SKM-1 (cell line): ENCODE results near the gene IFIH1.

Source experiments
- DNase-seq: peaks from one replicate; lab custom pipeline; 2025; ENCODE audit not compliant: unreplicated experiment; lab: John Stamatoyannopoulos, UW

The IFIH1 gene

DNA sequence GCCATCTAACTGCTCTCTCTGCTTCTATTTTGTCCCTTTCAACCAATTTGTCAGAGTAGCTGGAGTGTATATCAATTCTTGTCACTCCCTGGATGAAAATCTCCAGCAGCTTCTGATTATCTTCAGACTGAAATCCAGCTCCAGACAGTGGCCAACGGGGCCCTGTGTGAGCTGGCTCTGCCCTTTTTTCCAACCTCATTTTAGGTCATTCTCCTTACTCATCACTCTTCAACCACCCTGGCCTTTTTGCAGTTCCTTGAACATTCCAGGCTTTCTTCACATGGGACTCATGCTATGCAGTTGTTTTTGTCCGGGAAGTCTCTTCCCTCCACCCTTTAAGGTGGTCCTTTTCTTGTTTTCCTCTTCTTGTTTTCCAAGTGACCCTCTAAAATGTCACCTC, 59.8 kb downstream of the IFIH1 start:
- no peak for DNase-seq

DNA sequence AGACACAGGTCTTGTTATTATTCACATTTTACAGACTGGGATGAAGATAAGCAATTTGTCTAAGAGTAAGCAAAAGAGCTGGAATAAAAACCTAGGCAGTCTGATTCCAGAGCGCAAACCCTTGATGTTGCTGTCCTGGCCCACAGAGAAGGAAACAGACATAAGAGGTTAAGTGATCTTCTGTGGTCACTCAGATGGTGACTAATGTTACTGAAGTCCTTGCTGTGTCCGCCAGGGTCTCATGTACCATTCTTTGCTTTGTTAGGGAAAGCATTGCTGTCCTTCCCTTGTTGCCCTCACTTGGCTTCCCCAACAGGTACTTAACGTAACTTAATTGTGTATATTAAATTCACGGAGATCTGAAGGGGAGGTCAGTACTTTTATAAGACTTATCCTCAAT, 60.3 kb downstream of the IFIH1 start:
- DNase-seq = no peak

GRCh38 chr2:162257425-162257824, 61.1 kb downstream of the IFIH1 start:
- no peak for DNase-seq

DNA sequence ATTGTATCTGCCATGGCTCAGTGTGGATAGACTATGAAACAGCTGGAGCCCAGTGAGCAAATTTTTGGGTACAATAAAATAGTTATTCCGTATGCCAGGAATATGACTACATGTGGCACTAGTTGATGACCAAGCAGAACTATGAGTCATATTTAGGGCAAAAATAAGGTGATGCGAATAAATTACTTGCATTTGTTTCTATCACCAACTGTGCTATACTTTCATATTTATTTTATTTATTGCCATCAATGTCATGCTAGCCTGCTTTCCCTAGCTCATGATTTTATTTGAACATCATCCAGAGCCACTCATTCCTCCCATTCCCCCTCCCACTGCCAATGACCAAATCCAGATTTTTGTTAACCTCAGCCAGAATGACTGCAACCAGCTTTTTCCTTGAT, 61.9 kb downstream of the IFIH1 start:
- no peak for DNase-seq

- DNase-seq = no peak
Measured at GRCh38 chr2:162254236-162254871, 64.1 kb downstream of the IFIH1 start.

DNA sequence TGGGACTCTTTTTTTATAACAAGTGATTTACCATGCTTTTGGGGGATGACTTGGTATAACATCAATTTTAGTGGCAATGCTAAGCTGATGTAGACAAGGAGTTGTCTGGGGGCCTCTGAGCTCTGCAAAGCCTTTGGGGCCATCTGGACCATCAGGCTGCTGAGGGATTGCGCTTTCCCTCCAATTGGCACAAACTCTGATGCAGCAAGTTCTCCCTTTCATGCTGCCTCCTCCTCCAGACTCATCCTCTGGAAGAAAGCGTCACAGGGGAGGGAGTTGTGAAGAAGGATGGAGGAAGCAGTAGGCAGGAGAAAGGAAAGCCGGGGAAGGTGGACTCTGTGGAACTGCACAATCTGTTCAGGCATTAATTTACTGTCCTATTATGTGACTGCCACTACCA, 65.0 kb downstream of the IFIH1 start:
- no peak for DNase-seq

- no peak for DNase-seq
Measured at GRCh38 chr2:162252153-162252552, 66.3 kb downstream of the IFIH1 start.

DNA sequence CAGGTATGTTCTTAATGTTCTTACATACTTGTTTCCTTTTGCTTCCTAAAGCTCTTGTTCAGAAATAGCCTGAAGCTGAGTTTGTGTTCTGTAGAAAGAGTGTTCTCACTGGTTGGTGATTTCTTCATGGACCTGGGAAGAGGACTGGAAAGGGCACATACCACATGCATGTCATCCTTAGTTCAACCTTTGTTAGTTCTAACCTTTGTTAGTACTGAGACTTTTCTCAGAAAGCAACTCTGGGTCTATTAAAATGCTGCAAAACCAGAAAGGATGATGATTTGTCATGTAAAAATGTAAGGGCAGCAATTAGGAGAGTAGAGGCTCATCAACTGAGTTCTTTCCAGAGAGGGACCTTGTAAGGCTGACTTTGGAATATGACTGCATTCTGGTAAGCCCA, 72.7 kb downstream of the IFIH1 start:
- DNase-seq = no peak

DNA sequence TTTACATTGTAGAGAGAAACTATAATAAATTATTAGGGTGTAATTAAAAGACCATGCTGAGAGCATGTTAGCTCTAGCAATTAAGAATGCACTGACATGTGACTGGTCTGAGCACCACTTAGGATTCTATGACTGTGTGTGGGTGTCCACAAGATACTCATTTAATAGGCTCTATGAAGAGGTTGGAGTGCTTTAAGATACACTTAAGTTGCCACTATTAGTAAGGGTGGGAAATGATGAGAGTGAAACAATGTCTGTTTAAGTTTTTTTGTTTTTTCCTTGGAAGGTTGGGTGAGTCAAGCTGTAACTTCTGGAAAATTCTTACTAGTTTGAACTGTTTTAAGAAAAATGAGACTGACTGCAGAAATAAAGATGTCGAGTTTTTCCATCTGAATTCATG, 73.4 kb downstream of the IFIH1 start:
- no peak for DNase-seq

- no peak for DNase-seq
Measured at GRCh38 chr2:162244541-162245031, 73.9 kb downstream of the IFIH1 start.

DNA sequence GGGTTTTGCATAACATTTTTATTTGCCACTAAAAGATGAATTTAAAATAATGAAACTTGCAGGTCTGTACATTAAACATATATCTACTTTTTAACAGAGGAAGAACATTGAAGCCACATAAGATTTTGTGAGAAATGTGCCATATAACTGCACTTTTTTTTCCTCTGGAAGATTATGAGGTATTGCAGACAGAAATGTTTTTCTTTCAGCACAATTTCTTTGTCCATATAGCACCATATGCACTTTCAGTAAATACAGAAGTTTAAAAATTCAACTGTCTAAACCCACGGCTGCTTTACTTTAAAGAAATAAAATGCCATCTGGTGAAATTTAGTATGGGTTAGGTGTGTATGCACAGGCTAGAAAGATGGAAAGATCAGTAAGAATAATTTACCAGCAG, 74.8 kb downstream of the IFIH1 start:
- DNase-seq = no peak

- DNase-seq = no peak
Measured at GRCh38 chr2:162243294-162243693, 75.2 kb downstream of the IFIH1 start, which contains the start of gene FAP. Gene FAP, minus strand, starts transcription at chr2:162243445. Its CDS starts 118 bp downstream, at chr2:162243327.

DNA sequence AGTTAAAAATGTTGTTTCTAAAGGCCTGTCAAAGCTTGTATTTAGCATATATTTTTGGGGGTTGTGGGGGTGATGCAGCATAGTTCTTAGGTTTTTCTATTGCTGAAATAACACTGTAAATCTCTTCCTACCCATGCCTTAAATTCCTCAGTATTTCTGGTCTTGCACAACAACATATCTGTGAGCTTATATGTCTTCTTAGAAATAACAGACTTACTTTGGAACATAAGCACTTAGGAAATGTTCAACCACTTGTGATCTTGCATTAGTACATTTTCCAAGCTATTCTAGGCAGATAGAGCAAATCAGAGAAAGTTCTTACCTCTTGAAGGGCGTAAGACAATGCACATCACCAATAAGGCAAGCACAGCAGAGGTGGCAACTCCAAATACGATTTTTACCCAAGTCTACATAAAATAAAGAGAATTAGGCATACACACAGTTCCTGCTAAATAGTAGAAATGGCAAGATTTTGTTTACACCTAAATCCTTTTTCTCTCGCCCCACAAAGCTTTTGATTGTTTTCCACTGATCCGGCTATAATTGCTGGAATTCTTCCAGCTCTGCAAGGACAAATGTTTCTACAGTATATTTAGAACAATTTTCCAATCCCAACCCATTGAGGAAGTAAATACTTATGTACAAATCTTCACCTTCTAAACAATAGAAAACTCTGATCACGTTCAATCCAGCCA, 75.8 kb downstream of the IFIH1 start:
- no peak for DNase-seq

DNA sequence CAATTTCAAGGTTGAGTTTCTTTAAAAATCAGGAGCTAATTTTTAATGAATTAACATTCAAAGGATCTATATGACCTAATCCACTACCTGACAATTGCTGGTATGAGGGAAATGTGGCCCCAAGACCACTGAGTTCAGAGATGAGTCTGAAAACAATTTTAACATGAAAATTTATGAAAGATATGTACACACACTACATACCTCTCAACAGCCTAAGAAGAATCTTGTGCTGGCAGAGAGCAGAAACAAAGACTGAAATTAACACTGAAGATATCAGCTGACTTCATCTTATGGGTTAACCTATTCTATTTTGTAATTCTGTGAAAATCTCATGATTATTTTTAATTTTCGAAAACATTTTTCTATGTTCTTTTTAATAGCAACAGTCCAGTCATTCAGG, 76.9 kb downstream of the IFIH1 start:
- DNase-seq = no peak

DNA sequence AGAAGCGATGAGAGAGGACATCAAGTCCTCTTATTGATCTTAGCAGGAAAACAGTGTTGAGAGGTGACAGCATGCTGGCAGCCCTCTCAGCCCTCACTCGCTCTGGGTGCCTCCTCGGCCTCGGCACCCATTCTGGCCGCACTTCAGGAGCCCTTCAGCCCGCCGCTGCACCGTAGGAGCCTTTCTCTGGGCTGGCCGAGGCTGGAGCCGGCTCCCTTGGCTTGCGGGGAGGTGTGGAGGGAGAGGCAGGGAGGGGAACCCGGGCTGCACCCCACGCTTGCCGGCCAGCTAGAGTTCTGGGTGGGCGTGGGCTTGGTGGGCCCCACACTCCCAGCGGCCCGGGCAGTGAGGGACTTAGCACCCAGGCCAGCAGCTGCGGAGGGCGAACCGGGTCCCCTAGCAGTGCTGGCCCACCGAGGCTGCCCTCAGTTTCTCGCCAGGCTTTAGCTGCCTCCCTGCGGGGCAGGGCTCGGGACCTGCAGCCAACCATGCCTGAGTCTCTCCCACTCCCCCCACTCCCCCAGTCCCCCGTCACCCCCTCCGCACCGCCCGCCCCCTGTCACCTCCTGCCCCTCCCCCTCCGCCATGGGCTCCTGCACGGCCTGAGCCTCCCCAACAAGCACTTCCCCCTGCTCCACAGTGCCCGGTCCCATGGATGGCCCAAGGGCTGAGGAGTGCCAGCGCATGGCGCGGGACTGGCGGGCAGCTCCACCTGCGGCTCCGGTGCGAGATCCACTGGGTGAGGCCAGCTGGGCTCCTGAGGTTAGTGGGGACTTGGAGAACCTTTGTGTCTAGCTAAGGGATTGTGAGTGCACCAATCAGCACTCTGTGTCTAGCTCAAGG, 83.6 kb downstream of the IFIH1 start:
- DNase-seq = no peak

DNA sequence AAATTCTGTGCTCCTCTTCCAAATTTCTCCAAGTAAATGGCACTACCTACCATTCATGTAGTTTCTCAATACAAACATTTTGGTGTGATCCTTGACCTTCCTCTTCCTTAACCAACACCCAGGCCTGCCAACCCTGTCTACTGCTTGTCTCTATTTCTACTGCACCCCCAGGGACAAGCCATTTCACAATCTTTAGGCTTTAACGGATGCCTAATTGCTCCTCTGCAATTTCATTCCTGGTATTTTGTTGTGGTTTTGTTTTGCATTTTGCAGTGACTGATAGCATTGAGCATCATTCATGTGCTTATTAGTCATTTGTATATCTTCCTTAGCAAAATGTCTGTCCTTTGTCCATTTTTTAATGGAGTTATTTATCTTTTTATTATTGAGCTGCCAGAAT, 85.3 kb downstream of the IFIH1 start:
- peak; percentile 15 for DNase-seq

- DNase-seq = no peak
Measured at GRCh38 chr2:162232671-162233070, 85.8 kb downstream of the IFIH1 start.

DNA sequence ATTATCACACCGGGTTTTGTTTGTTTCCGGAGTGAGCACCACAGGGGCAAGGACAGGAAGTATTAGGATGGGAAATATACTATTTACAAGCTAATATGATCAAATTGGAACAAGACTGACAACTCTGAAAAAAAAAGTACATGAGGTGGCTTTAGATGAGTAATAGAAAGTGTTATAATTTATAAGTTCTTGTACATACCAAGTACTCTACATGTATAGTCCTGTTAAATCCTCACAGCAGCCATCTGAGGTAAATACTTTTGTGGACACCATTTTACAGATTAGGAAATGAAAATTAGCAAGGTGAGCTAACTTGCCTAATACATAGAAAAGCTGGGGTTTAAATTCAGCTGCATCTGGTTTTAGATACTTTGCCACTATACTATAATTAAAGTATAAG, 86.5 kb downstream of the IFIH1 start:
- no peak for DNase-seq

DNA sequence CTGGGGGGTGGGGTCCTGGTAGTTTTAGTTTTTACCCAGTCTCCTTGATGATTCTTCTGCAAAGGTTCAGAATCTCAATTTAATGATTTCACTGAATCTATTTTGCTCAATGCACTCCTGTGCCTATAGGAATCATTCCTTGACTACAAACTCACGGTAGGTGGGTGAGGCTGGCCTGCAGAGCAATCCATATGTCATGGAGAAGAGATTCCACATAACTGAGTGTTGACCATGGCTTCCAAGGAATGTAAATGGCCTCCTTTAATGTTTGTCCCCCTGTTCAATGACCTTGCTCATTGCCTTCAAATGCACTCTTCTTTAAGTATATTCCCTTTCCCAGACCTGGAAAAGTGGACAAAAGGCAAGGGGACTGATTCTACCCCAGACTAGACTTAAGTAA, 87.7 kb downstream of the IFIH1 start:
- no peak for DNase-seq

DNA sequence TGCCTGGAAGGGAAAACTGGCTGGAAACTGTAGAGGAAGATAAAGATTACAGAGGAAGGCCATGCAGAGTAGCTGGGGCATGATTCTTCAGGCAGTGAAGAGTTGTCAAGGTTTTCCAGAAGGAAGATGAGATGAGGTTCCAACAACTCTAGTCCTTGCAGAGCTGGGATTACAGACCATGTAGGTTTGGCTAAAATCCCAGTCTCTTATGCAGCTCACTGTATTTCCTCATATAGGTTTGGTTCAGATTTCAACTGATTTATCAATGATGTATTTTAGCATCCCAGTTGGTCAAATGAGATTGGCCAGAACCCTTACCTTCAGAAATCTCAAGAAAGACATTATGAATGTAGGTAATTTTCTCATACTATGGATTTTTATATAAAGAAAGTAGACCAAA, 91.6 kb downstream of the IFIH1 start:
- DNase-seq = no peak

GRCh38 chr2:162221064-162221463, 97.4 kb downstream of the IFIH1 start:
- DNase-seq = peak; percentile 39

- DNase-seq = no peak
Measured at GRCh38 chr2:162220368-162220767, 98.1 kb downstream of the IFIH1 start.
